ENCODE results near the gene KLK11.

KLK11 gene

DNA sequence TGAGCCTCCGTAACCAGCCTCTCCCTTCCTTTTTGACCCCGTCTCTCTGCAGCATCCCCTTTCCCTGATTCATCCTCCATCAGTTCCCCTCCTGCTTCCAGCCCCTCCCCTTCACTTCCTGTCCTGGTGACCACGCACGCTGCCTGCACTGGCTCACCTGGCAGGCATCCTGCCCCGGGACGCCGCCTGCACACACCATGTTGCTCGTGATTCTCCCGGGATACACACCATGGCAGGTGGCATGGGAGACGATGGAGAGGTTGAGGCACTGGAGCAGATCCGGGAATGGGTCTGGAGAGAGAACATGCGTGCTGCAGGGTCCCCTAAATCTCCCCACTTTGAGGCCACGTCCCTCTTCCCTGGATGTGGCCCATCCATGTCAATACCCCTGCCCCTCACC is 4.2 kb upstream of the KLK11 start:
- TF ChIP-seq, protein P1, sequence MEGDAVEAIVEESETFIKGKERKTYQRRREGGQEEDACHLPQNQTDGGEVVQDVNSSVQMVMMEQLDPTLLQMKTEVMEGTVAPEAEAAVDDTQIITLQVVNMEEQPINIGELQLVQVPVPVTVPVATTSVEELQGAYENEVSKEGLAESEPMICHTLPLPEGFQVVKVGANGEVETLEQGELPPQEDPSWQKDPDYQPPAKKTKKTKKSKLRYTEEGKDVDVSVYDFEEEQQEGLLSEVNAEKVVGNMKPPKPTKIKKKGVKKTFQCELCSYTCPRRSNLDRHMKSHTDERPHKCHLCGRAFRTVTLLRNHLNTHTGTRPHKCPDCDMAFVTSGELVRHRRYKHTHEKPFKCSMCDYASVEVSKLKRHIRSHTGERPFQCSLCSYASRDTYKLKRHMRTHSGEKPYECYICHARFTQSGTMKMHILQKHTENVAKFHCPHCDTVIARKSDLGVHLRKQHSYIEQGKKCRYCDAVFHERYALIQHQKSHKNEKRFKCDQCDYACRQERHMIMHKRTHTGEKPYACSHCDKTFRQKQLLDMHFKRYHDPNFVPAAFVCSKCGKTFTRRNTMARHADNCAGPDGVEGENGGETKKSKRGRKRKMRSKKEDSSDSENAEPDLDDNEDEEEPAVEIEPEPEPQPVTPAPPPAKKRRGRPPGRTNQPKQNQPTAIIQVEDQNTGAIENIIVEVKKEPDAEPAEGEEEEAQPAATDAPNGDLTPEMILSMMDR (IDR thresholded peaks at IDR 0.05; ENCODE audit: low read depth, low read length), result no peak
- no peak for DNase-seq (ENCODE audit: low read depth in 2 of 2)
- H3K4me3 ChIP-seq (replicated peaks in 1 of 2; ENCODE audit: low read depth in 2 of 2, low read length in 2 of 2), result no peak overlapping the region

DNA sequence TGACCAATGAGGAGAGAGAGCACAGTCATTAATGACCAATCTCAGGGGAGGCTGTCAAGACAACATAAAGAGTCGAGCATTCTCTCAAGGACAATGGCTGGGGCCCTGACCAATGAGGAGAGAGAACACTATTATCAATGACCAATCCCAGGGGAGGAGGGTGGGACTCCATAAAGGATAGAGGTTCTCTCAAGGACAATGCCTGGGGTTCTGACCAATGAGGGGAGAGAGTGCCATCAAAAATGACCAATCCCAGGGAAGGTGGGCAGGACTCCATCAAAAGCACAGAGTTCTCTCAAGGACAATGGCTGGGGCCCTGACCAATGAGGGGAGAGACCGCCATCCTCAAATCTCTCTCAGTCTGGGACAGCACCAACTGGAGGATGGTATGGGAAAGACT is 3.3 kb upstream of the KLK11 start:
- DNase-seq (ENCODE audit: low read depth in 2 of 2), result no peak
- no peak overlapping the region for H3K4me3 ChIP-seq (replicated peaks in 1 of 2; ENCODE audit: low read depth in 2 of 2, low read length in 2 of 2)
- TF ChIP-seq, protein P1 (IDR thresholded peaks at IDR 0.05; ENCODE audit: low read depth, low read length), result no peak

DNA sequence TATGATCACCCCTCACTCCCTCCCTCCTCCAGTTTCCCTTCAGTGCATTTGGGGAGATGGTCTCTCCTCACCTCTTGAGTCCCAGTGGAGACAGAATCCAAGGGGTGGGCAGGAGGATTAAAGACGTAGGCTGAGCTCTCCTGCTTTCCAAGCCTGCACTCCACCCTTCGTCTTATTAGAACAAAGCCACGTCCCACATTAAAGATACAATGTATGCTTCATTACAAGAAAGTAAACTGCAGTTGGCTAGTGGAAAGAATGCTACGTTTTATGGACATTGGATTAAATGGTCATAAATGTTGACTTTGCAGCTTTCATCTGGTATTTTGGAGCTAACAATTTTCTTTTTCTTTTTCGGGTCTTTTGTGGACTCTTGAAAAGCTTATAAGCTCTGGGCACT is 1.5 kb upstream of the KLK11 start:
- TF ChIP-seq, protein P1 (IDR thresholded peaks at IDR 0.05; ENCODE audit: low read depth, low read length), result no peak
- no peak overlapping the region for H3K4me3 ChIP-seq (replicated peaks in 1 of 2; ENCODE audit: low read depth in 2 of 2, low read length in 2 of 2)
- DNase-seq (ENCODE audit: low read depth in 2 of 2), result no peak

DNA sequence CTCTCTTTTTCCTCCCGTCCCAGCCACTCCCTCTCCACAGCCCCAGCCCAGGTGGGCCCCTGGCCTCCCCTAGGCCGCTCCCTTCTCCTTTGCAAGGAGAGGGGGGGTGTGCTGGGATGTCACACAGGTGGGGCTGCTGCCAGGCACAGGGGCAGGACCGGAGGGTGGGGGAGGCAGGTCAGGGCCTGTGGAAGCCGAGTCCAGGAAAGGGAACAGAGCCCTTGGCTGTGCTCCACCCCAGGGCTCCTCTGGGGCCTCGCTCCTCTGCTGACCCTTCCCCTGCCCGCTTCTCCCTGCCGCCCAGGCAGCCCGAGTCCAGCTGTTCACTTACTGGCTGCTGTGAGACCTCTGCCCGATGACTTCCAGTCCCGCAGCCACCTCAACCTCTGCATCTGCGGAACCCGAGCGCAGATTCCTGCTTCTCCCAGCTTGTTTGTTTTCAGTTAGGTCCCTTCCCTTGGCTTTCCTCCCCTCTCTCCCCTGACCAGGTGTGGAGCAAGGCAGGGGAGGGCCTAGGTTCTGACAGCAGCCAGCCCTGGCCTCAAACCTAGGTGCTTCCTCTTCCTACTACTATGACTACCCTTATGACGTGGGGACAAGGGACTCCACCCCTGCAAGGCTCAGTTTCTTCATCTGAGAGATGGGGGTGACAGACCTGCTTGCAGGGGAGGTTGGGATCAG is 850 bp upstream of the KLK11 start:
- TF ChIP-seq, protein P1 (IDR thresholded peaks at IDR 0.05; ENCODE audit: low read depth, low read length), result no peak
- no peak overlapping the region for H3K4me3 ChIP-seq (replicated peaks in 1 of 2; ENCODE audit: low read depth in 2 of 2, low read length in 2 of 2)
- DNase-seq (ENCODE audit: low read depth in 2 of 2), result no peak

DNA sequence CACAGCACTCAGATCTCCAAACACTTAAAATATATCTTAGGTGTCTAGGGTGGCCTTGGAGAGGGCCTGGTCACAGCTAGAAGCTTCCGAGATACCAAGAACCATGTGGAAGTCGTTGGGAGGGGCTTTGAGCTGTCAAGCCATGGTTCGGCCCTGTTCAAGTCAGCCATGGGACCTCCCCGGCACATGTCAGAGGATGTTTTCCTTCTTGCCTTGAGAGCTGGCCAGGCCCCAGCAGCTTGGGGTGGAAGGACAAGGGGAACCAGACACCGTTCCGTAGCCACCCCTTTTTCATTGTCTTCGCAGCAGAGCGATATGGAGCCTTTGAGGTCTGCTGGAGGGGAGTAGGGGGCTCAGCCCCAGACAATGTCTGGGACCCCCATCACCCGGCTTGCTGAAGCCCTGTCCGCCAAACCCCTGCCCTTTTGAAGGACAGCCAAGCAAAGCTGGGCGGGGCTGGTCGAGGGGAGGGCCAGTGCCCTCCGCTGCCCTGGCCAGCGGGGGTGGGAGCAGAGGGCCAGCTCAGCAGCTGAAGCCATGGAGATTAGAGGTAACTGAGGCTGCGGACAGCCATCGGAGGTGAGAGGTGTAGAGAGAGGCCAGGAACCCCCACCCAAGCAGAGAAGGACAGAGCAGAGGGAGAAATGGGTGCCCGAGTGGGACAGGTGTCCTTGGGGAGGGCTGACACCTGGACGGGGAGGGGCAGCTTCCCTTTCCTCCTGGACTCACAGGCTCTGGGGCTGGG is 435 bp downstream of the KLK11 start:
- H3K4me3 ChIP-seq (replicated peaks in 1 of 2; ENCODE audit: low read depth in 2 of 2, low read length in 2 of 2), result no peak overlapping the region
- TF ChIP-seq, protein P1 (IDR thresholded peaks at IDR 0.05; ENCODE audit: low read depth, low read length), result no peak
- no peak for DNase-seq (ENCODE audit: low read depth in 2 of 2)

DNA sequence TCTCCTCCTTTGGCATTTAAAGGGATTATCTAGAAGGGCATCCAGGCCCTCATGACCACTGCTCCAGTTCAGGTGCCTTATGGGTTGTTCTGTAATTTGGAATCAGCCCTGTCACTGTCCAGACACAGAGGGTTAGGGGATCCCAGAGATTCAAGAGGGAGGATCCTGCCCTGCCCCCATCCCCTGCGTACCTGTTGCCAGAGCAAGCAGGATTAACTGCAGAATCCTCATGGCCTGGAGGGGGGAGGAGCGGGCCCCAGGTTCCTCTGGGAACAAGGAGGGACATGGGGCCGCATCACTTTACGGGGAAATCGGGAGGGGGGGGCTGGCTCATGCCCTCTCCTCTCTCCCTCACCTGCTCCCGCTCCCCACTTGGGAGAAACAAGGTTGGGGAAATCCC is 1.0 kb downstream of the KLK11 start:
- no peak overlapping the region for H3K4me3 ChIP-seq (replicated peaks in 1 of 2; ENCODE audit: low read depth in 2 of 2, low read length in 2 of 2)
- TF ChIP-seq, protein P1 (IDR thresholded peaks at IDR 0.05; ENCODE audit: low read depth, low read length), result no peak
- DNase-seq (ENCODE audit: low read depth in 2 of 2), result no peak
